Astrocyte (in vitro differentiated cells and primary cell): ENCODE data around the gene KIR2DL3.
"Not testable (repeated sequence)": the region's sequence is repeated elsewhere in the genome, so short reads cannot be mapped to it uniquely, and the experiment has no call there.

ENCODE experiments used
- CTCF ChIP-seq: IDR thresholded peaks from 2 replicates; pipeline ENCODE4 v1.5.1; 2011; ENCODE audit warnings: low read depth, mild to moderate bottlenecking, inconsistent platforms, low read length, moderate library complexity; ENCODE audit not compliant: insufficient read depth
- EZH2 ChIP-seq: IDR thresholded peaks from 2 replicates; pipeline ENCODE4 v1.6.1; 2012; ENCODE audit warnings: mild to moderate bottlenecking, low read length, inconsistent platforms; ENCODE audit not compliant: insufficient read depth

- TF ChIP-seq CTCF, EZH2: not testable (repeated sequence)
Measured at GRCh38 chr19:54775830-54776229, 37.5 kb downstream of the KIR2DL3 start.
